Stimulated activated CD4-positive, alpha-beta T cell treated with anti-CD3 and anti-CD28 coated beads, Interleukin-4, amount 100 ng/mL, for 24 hours (primary cell): ENCODE measurements around the gene VEPH1.
A peak's percentile ranks its signal among the peaks of the same experiment; 100 is the strongest.

Experiments used
- DNase-seq: peaks from one replicate; pipeline ENCODE4 v3.0.0-alpha.2; 2020

VEPH1 gene

DNA sequence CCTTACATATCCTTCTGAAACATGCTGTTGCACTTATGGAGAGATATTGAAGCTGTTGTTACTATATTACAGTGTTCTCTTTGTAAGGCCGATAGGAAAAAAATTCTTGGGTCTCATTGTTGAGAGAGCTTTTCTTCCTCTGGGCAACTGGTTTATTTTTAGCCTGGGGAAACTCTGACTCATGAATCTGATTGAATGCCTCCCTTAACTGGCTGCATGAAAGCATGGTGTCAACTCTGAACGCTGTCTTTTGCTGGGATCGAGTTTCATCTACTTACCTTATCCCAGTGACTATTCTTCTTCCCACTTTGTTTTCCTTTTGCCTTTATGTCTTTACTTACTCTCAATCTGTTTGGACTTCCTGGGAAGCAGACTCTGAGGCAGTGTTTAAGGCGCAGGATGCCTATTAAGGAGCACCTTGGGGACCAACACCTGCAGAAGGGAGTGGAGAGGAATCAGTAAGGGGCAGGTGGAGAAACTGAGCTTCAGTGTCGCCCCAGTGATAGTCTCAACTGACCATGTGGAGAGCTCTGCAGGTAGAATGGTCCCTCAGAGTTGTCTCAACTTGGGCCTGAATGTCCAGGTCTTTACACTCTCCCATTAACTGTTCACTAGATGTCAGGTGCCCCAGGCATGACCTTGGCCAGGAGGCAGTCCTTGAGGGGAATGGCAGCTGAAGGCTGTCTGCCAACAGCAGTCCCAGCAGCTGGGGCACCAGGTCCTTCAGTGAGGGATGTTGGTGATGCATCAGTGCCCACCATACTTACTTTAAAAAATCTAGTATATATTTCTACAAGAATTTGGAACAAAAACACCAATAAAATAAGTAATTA, 254.4 kb downstream of the VEPH1 start:
- DNase-seq = no peak

DNA sequence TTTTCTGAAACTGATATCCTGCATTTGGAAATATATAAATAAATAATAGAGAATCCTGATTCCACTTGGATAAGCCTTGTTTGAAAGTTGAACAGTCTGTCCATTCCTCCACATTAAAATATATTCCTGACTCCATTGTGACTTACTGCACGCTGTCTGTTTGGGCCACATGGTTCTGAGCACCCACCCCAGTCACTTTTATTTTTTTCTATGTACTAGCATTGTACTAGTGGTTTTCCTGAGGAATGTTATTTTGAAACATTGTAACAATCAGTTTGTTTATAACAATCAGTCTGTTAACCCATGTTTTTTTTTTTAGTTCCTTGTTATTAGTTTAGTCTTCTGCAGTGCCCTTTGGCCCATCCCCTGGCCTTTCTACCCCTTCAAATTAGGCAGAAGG, 255.8 kb downstream of the VEPH1 start:
- DNase-seq = no peak

DNA sequence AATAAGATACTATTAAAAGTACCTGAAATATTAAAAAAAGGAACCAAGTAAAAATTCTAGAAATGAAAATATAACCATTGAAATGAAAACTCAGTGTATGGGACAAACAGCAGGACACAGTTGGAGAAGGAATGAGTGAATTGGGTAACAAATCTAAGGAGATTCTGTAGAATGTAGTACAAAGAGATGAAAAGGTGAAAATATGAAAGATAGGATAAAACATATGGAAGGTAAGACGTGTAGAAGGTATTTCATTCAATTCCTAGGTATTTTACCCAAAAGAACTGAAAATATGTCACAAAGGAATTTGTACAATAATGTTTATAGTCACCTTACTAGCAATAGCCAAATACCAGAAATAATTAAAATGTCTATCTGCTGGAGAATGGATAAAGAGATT, 260.4 kb downstream of the VEPH1 start:
- DNase-seq = no peak

DNA sequence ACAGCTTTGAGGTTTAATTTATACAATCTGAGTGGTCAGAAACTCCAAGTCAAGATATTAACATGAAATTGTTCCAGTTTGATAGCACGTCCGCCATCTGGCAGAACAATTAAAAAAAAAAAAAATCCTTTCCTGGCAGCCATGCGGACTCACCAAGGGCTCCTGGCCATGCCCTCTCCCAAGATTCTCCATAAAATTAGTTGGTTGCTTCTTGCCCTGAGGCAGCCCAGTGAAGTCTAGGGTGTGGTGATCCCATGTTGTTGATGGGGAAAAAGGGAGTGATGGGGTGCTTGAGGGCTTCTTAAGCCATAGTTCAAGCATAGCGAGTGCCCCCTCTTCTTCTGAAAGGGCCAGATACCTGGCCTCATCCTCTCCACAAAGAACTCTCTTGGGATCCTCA, 261.6 kb downstream of the VEPH1 start:
- no peak for DNase-seq

DNA sequence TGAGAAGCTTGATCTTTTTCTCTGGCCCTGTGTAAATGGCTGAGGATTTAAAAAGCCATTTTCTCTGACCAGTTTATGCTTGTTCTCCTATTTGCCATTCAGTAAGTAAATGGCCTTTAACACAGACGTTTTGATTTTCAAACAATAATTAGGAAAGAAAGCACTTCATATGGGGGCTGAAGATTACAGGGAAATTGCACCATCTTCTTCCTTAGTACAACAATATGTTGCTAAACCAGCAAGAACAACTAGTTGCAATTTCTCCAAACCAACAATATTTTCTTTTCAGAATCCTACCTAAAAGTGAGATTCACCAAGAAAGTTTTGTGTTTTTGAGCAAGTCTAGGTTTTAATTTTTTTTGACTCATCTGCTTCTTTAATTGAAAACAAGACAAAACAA, 262.8 kb downstream of the VEPH1 start:
- DNase-seq = no peak

DNA sequence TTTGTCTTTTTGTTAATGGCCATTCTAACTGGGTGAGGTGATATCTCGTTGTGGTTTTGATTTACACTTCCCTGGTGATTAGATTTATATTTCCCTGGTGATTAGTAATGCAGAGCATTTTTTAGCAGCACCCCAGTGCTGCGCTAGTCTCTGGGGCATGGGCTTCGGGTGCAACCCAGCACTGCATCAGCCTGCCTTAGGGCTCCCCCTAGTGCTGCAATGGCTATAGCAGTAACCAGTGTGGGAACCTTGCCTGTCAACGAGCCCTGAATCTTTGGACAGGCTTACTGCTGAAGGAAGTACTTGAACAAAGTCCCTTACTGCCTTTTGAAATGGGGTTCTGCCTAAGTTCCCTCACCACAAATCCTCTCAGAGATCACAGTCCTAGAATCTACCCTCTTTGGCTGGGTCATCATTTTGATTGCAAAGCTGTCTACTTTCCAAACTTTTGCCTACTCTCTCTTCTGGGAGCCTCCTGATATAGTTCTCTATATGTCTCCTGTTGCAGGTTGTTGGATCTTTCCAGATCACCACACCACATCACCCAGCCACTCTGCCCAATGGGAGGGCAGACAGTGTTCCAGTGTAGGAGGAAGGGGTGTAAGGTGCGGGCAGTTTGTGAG, 264.0 kb downstream of the VEPH1 start:
- DNase-seq = peak; percentile 77

DNA sequence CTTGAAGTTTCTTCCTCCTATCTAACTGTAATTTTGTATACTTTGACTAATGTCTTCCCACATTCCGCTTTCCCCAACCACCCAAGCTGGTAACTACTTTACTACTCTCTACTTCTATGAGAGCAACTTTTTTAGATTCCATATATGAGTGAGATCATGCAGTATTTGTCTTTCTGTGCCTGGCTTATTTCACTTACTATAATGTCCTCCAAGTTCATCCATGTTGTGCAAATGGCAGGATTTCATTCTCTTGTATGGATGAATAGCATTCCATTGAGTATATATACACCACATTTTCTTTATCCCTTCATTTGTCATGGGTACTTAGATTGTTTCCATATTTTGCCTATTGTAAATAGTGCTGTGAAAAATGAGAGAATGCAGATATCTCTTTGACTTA, 264.8 kb downstream of the VEPH1 start:
- DNase-seq = no peak

DNA sequence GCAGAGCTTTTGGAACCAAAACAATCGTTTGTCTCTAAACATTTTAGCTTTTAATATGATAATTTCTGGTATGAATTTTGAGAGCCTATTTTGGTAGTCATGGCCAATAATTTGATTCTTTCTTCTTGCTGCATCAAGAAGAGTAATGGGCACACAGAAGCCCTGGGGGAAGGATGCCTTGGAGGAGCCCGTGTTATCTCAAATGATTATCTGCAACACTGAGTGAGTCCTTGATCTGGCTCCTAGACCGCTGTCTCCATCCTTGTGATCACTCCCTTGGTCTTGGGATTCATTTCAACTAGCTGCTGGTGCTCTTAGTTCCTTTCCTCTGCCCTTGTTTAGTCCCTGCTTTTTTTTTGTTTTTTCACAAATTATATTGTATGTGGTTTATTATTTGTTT, 265.3 kb downstream of the VEPH1 start:
- no peak for DNase-seq

DNA sequence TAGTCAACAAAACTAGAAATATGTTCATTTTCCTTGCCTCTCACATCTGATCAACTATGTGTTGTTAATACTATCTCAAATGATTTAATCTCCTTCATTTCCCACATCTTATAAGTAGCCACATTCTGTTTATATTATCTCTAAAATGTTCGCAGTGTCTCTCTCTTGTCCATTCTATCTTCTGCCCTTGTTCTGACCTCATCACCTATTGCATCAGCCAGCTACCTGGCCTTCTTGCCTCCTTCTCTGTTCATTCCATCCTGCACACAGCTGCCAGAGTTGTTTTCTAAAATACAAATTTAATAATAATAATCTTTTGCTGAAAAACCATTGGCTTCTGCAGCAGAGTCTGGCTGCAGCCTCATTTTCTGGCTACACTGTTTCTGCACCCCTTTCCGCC, 267.9 kb downstream of the VEPH1 start:
- no peak for DNase-seq

DNA sequence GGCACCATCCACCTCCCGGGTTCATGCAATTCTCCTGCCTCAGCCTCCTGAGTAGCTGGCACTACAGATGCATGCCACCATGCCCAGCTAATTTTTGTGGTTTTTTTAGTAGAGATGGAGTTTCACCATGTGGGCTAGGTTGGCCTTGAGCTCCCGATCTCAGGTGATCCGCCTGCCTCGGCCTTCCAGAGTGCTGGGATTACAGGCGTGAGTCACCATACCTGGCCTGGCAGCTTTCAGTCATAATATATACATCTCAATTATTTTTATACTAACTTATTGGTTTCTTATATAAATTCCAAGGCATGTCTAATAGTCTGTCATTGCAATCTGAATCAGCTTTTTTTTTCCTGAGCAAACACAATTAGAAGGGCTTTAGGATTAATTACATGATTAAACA, 269.3 kb downstream of the VEPH1 start:
- DNase-seq = no peak

DNA sequence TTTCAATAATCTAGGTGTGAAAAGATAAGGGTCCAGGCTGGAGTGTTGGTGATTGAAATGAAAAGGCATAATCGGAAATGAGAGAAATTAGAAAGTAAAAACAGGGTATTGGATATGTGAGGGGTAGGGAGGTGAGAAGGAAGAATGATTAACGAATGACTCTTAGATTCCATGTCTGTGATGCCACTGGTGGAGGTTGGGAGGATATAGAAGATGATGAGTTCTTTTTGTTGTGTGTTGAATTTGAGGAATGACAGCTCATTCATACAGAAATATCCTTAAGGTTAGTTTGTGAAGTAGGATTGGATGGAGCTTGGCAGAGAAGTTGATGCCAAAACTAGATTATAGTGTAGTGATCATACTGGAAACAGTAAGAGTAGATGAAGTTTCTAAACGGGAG, 271.1 kb downstream of the VEPH1 start:
- no peak for DNase-seq

DNA sequence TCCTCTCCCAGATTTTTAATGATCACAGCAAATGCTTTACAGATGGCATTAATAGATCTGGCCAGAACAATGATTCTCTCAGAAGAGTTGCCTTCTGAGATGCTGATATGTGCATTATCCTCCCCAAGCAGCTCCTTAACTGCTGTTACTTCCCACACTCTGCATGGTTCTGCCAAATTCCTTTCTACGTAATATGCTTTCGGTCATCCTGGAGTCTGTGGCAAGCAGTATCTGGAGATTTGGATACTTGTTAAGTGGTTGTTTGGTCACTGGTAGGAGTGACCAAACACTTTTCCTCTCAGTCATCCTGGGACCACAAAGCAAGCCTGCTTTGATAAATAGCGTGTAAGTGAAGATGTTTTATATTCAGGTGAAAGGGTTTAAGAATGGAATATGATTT, 272.1 kb downstream of the VEPH1 start:
- no peak for DNase-seq

DNA sequence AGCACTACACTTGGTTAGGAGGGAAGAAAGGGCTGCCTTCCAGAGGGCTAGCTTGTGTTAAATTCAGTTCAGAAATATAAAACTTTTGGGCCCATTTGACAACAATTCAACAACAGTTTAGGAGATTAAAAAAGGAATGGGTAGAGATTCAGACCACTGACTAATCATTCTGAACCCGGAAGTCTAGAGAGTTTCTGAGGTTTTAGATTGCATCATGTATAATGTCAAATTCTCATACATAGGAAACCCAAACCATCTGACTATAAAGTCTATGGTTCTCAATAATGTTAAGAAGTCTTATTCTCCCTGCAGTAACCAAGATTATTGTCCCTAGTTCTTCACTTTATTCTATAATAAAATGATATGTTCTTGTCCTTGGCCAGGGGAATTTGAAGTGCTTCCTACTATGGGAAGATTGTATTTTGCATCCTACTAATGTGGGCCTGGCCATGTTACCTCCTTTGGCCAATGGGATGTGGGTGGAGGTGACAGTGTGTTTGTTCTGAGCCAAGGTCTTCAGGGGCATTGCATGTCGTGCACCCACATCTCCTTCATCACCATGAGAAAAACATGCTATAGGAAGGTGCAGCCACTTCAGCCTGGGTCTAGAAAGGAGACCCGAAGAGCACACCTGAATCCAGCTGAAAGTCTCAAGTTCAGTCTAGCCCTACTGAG, 276.9 kb downstream of the VEPH1 start:
- DNase-seq = no peak

DNA sequence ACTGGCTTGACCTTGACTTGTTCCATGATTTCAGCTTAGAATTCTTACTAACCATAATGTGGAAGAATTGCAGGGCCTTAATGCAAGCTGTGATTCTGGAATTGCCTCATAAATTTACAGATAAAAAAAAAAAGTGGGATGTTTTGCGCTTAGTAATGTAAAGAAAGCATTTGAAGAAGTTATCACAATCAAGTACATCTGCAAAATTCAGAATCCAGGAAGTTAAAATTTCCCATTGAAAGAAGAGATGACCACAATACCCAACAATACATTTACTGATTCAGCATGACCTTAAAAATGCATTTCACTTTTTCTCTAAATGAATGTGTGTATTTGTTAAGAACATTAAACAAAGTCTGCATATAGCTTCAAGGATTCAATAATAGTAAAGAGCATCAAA, 278.2 kb downstream of the VEPH1 start:
- no peak for DNase-seq

DNA sequence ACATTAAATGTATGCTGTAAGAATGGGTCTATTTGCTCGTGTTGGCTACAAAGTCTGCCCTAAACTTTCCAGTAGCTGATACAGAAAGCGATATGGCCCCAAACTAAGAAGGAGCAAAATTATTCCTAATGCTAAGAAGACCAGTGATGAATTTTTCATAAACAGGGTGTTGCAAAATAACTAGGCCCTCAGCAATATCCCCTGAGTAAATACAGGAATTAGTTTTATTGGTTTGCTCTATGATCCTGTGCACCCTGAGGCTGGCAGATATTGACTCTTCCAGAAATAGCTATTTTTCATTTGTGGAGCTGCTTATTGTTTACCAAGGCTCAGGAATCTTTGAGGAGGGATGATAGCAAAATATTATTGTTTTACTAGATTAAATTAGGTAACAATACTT, 282.3 kb downstream of the VEPH1 start:
- no peak for DNase-seq

DNA sequence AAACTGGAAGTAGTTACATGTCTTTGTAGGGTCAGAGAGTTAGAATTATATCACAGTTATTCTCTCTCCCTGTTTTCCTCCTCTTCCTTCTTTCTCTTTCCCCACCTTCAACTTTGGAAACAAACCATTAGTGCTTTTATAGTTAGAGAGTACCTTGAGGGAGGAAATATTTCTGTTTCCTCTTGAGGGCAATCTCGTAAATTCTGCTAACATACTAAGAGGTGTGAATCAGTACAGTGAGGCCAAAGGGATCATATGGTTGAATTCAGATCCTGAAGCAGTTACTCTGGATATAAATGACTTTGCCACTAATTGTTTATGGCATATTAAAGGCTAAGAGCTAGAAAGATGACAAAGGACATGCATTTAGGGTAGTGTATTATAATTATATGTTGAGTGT, 283.0 kb downstream of the VEPH1 start:
- DNase-seq = no peak

DNA sequence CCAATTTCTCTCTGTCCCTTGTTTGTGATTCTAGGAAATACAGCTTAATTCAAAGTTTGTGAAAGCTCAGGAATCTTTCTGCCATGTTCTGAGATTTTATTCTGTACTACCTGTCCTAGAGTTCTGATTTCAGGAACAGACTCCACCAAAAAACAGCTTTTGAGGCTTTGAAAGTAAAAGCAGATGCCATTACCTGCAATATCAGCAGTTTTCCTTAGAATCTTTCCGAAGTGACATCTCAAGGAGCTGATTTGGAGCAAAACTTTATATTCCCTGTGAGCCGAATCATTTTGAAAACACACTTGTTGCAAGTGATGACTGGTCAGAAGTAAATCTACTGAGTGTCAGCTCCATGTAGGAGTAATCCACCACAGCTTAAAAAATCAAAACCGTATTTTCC, 284.0 kb downstream of the VEPH1 start:
- no peak for DNase-seq
